Immature natural killer cell (primary cell): ENCODE measurements around the gene CTBP2. TPM values are rescaled to one million over a fixed set of nuclear protein-coding genes. Genes with fewer than 3 reads are reported as not detected.

ENCODE experiments used
- DNase-seq, 3 donors: peaks; one replicate each; pipeline ENCODE4 v3.0.0; 2022; ENCODE audit warnings: mixed read lengths in 1 of 3
- H3K27ac Mint-ChIP-seq, 6 donors: one replicate each; pipeline ENCODE4 v1.8.0; 2020; ENCODE audit warnings: mixed read lengths in 6 of 6, mild to moderate bottlenecking in 5 of 6, inconsistent platforms in 4 of 6, moderate library complexity in 3 of 6
- H3K27me3 Mint-ChIP-seq, 3 donors: one replicate each; pipeline ENCODE4 v1.8.0; 2020 to 2021; ENCODE audit warnings: low read depth in 3 of 3, mild to moderate bottlenecking in 3 of 3, mixed read lengths in 3 of 3, moderate library complexity in 3 of 3, inconsistent platforms in 1 of 3
- H3K36me3 Mint-ChIP-seq, 3 donors: one replicate each; pipeline ENCODE4 v1.8.0; 2020; ENCODE audit warnings: mixed read lengths in 3 of 3, inconsistent platforms in 2 of 3, mild to moderate bottlenecking in 2 of 3
- H3K4me1 Mint-ChIP-seq, 2 donors: one replicate each; pipeline ENCODE4 v1.8.0; 2020; ENCODE audit warnings: inconsistent platforms in 2 of 2, mild to moderate bottlenecking in 2 of 2, mixed read lengths in 2 of 2, moderate library complexity in 1 of 2
- H3K4me3 Mint-ChIP-seq, 5 donors: one replicate each; pipeline ENCODE4 v1.8.0; 2020; ENCODE audit warnings: mild to moderate bottlenecking in 5 of 5, mixed read lengths in 5 of 5, inconsistent platforms in 3 of 5, moderate library complexity in 3 of 5
- H3K9me3 Mint-ChIP-seq, 6 donors: one replicate each; pipeline ENCODE4 v1.8.0; 2020; ENCODE audit warnings: mild to moderate bottlenecking in 6 of 6, mixed read lengths in 6 of 6, inconsistent platforms in 4 of 6, moderate library complexity in 3 of 6
- polyA plus RNA-seq, 3 donors: library from polyadenylated mRNA; unstranded; fragments of 300-500 nt; fragmentation: Illumina TruSeq; gene quantifications; one replicate each; pipeline ENCODE4 v1.2.3, GENCODE V29; 2021

CTBP2 gene
- polyA plus RNA-seq, 3 donors from 2014 or later: 89.8 to 154 (median 131) TPM

DNA sequence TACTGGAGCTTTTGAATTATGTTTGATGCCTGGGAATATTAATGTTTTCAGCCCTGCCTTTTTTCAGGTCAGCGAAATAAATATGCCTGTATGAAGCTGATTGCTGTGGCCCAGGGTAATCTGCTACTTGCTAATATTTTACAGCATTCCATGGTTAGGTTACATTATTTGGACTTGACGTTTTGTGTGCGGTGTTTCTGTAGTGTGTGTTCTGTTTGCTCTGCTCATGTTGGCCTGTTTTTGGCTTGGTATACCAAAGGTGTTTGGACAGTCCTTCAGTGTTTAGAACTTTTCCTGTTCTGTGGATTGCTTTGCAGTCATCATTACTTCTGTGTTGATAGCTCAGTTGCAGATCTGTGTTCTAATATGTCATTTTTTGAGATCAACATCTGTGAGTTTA is 206.9 kb downstream of the CTBP2 start:
- Mint-ChIP-seq H3K27ac (peak overlapping the region in 3 of 6 donors; percentile 10 to 49 (median 28)), H3K27me3 (peaks cover 0 to 1% (median 0%) of the 10 kb centered on the region in 3 donors), H3K4me3 (no peak overlapping the region), H3K4me1 (peaks cover 14 to 51% of the 10 kb centered on the region in 2 donors), H3K9me3 (no peaks in the 10 kb centered on the region), H3K36me3 (peaks cover 0 to 6% (median 0%) of the 10 kb centered on the region in 3 donors)
- no peak for DNase-seq

DNA sequence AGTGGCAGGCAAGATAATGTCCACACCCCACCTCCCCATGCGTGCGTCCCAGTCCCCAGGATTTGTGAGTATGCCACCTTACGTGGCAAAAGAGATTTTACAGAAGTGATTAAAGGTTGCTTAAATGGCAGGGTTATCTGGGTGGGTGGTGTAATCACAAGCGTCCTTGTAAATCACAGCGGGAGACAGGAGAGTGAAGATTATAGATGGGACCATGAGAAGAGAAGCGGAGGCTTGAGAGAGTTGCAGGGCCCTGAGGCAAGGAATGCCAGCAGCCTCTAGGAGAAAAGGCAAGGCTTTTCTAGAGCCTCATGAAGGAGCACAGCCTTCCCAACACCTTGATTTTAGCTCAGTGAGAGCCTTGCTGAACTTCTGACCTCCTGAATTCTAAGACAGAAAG is 208.2 kb downstream of the CTBP2 start:
- H3K4me1 Mint-ChIP-seq: peaks cover 21 to 51% of the 10 kb centered on the region in 2 donors
- DNase-seq: no peak
- H3K4me3 Mint-ChIP-seq: no peak overlapping the region
- H3K27ac Mint-ChIP-seq: peak overlapping the region in 2 of 6 donors; percentile 1 to 27
- H3K36me3 Mint-ChIP-seq: peaks cover 0 to 6% (median 0%) of the 10 kb centered on the region in 3 donors
- no peaks in the 10 kb centered on the region for H3K9me3 Mint-ChIP-seq
- peaks cover 0 to 1% (median 0%) of the 10 kb centered on the region in 3 donors for H3K27me3 Mint-ChIP-seq

DNA sequence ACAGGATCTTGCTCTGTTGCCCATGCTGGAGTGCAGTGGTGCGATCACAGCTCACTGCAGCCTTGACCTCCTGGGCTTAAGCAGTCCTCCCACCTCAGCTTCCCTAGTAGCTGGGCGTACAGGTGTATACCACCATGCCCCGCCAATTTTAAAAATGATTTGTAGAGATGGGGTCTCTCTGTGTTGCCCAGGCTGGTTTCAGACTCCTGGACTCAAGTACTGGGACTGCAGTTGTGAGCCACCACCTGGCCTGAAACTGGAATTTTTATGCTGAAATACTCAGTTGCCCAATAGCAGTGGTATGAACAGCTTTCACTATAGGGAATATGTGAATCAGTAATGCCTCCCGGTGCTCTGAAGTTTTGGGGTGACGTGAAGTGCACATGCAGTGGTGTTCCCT is 210.8 kb downstream of the CTBP2 start:
- no peak for DNase-seq
- Mint-ChIP-seq H3K27me3 (peaks cover 0 to 1% (median 0%) of the 10 kb centered on the region in 3 donors), H3K4me3 (no peak overlapping the region), H3K27ac (no peak overlapping the region), H3K36me3 (peaks cover 0 to 6% (median 0%) of the 10 kb centered on the region in 3 donors), H3K4me1 (peaks cover 37 to 59% of the 10 kb centered on the region in 2 donors), H3K9me3 (no peaks in the 10 kb centered on the region)

DNA sequence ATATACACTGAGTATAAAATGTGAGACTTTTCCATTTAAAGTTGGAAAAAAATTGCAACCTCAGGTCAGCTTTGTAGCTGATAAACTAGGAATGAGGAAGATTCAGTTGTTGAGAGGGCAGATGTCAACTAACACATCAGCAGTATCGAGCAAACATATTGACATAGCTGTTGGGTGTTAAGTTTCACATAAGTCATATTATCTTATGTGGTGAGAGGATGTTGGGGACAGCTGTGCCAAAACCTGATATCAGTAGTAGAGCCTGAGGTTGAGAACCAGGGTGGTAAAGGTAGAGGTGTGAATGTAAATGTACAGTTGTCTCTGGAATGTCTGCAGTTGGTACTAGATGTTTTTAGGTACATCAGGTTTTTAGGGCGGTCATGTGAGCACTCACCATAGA is 213.4 kb downstream of the CTBP2 start:
- H3K4me1 Mint-ChIP-seq: peaks cover 53 to 67% of the 10 kb centered on the region in 2 donors
- H3K36me3 Mint-ChIP-seq: peaks cover 0 to 11% (median 0%) of the 10 kb centered on the region in 3 donors
- H3K27me3 Mint-ChIP-seq: peaks cover 0 to 3% (median 1%) of the 10 kb centered on the region in 3 donors
- peak overlapping the region in 4 of 6 donors; percentile 1 to 34 (median 11) for H3K27ac Mint-ChIP-seq
- H3K9me3 Mint-ChIP-seq: no peaks in the 10 kb centered on the region
- DNase-seq: peak; percentile 20 to 31 (median 28)
- H3K4me3 Mint-ChIP-seq: peak overlapping the region in 2 of 5 donors; percentile 30 to 48

DNA sequence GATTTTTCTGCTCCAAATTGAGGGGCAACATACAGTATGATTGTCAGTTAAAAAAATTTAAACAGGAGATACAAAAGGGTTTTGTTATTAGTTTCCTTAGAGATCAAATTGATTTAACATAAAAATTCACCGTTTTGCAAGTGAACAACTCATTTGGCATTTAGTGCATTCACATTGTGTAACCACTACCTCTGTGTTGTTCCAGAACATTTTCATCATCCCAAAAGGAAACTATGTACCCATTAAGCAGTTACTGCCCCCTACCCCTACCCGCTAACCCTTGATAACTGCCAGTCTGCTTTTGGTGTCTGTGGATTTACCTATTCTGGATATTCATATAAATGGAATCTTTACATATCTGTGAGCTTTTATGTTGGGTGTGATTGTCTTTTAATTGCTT is 215.4 kb downstream of the CTBP2 start:
- Mint-ChIP-seq H3K36me3 (peaks cover 0 to 10% (median 0%) of the 10 kb centered on the region in 3 donors), H3K27me3 (peaks cover 0 to 3% (median 1%) of the 10 kb centered on the region in 3 donors), H3K9me3 (no peaks in the 10 kb centered on the region), H3K27ac (peak overlapping the region in 2 of 6 donors; percentile 11 to 34), H3K4me1 (peaks cover 65 to 82% of the 10 kb centered on the region in 2 donors), H3K4me3 (no peak overlapping the region)
- no peak for DNase-seq

DNA sequence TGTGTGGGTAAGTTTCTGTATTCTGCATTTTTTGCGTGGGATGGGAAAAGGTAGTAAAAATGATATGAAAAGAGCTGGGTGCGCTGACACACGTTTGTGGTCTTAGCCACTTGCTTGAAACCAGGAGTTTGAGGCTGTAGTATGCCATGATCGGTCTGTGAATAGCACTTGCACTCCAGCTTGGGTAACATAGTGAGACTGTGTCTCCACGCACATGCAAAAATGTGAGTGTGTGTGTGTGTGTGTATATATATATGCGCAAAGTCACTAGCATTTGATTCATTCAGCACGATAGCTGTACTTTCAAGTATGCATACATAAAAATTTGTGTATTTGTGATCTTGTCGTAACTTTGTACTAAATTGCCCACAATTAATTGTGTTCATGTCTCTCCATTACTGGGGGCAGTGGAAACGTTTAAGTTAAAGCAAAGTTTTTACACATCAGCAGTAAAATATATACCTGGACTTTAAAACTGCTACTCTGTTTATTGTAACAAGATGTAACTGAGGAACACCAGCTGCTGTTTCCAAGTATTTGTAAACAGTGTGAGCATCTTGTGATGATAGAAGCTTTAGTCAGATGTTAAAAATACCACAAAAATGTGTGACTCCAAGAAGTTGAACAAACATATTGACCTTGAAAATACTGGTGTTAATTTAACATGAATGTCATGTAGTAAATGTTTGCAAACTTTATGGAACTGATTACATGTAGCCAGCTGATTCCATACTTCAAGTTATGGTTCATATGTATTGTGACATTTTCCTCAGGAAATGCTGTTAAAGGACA is 216.9 kb downstream of the CTBP2 start:
- DNase-seq: no peak
- Mint-ChIP-seq H3K36me3 (peaks cover 0 to 8% (median 0%) of the 10 kb centered on the region in 3 donors), H3K4me1 (peaks cover 61 to 76% of the 10 kb centered on the region in 2 donors), H3K9me3 (no peaks in the 10 kb centered on the region), H3K27ac (peak overlapping the region in 3 of 6 donors; percentile 29 to 36 (median 30)), H3K27me3 (peaks cover 0 to 3% (median 1%) of the 10 kb centered on the region in 3 donors), H3K4me3 (peak overlapping the region in 1 of 5 donors; percentile 1)

DNA sequence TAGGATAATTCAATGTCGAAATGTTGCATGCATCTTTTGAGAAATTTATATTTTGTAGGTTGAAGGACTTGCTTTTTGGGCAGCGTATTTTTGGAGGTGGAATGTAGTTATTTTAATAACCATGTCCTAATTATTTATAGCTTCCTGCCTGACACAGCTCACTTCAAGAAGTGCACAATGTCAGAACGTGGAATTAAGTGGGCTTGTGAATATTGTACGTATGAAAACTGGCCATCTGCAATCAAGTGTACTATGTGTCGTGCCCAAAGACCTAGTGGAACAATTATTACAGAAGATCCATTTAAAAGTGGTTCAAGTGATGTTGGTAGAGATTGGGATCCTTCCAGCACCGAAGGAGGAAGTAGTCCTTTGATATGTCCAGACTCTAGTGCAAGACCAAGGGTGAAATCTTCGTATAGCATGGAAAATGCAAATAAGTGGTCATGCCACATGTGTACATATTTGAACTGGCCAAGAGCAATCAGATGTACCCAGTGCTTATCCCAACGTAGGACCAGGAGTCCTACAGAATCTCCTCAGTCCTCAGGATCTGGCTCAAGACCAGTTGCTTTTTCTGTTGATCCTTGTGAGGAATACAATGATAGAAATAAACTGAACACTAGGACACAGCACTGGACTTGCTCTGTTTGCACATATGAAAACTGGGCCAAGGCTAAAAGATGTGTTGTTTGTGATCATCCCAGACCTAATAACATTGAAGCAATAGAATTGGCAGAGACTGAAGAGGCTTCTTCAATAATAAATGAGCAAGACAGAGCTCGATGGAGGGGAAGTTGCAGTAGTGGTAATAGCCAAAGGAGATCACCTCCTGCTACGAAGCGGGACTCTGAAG is 217.8 kb downstream of the CTBP2 start:
- DNase-seq: no peak
- peaks cover 0 to 3% (median 1%) of the 10 kb centered on the region in 3 donors for H3K27me3 Mint-ChIP-seq
- peak overlapping the region in 1 of 6 donors; percentile 36 for H3K27ac Mint-ChIP-seq
- peak overlapping the region in 2 of 5 donors; percentile 1 to 43 for H3K4me3 Mint-ChIP-seq
- no peaks in the 10 kb centered on the region for H3K9me3 Mint-ChIP-seq
- peaks cover 58 to 71% of the 10 kb centered on the region in 2 donors for H3K4me1 Mint-ChIP-seq
- H3K36me3 Mint-ChIP-seq: peaks cover 0 to 7% (median 0%) of the 10 kb centered on the region in 3 donors

DNA sequence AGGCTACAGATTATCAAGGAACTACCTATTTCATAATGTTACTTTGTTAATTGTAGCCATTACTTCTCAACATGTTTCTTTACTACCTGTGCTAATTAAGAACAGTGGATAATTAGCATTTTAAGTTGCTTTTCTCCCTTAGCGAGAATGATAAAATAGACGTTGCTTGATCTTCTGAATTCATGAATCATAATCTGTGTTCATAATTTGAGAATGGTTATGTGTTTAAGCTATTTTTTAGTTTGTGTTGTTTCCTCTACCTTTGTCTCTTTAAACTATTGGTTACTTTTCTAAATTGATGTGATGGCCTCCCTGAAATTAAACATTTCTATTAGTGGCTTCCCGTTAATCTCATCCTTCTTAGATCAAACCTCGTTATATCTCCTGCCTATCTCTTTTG is 218.5 kb downstream of the CTBP2 start, which contains the start of gene ZRANB1:
TSS of gene ZRANB1 (plus strand) at position 301 of the 400 bp plus-strand sequence. CDS start 371 bp downstream, outside the sequence.
- Mint-ChIP-seq H3K27ac (no peak within 1 kb of the TSS), H3K4me1 (peaks cover 51 to 67% of the 10 kb centered on the region in 2 donors), H3K9me3 (no peaks in the 10 kb centered on the region), H3K36me3 (peaks cover 0 to 7% (median 0%) of the 10 kb centered on the region in 3 donors), H3K4me3 (peak within 1 kb of the TSS in 2 of 5 donors; percentile 1 to 43), H3K27me3 (peaks cover 0 to 3% (median 1%) of the 10 kb centered on the region in 3 donors)
- no peak for DNase-seq

DNA sequence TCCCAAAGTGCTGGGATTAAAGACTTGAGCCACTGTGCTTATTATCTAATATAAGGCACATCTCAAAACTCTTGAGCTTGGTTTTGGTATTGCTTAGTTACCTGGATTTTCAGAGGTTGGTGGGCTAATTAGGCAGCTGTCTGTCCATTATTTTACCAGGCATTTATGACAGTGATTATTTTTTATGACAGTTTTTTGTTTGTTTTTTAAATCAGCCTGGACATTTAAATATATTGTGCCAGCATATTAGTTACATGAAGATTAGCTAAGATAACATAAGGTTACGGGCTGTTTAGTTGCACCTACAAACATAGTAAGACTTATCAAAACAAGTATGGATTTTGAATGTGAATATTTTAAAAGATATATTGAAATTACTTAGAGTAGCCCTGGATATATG is 221.1 kb downstream of the CTBP2 start:
- Mint-ChIP-seq H3K36me3 (peaks cover 0 to 7% (median 0%) of the 10 kb centered on the region in 3 donors), H3K27me3 (peaks cover 0 to 3% (median 1%) of the 10 kb centered on the region in 3 donors), H3K27ac (no peak overlapping the region), H3K4me1 (peaks cover 60 to 72% of the 10 kb centered on the region in 2 donors), H3K9me3 (no peaks in the 10 kb centered on the region), H3K4me3 (no peak overlapping the region)
- no peak for DNase-seq

DNA sequence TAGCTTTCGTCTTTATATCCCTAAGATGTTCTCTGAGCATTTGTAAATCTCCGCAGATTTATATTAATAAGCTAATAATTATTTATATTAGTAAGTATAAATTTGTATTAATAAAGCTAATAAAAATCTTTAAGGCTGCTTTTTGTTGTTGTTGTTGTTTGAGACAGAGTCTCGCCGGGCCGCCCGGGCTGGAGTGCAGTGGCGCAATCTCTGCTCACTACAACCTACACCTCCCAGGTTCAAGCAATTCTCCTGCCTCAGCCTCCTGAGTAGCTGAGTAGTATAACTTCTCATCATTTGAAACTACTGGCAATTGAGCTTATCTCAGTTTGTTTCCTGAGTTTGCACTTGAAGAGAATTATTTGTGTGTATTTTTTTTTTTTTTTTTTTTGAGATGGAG is 223.6 kb downstream of the CTBP2 start:
- Mint-ChIP-seq H3K27ac (no peak overlapping the region), H3K27me3 (no peaks in the 10 kb centered on the region), H3K4me1 (peaks cover 48 to 58% of the 10 kb centered on the region in 2 donors), H3K4me3 (no peak overlapping the region), H3K9me3 (peaks cover 0 to 4% (median 0%) of the 10 kb centered on the region in 6 donors), H3K36me3 (peaks cover 0 to 4% (median 2%) of the 10 kb centered on the region in 3 donors)
- DNase-seq: no peak

DNA sequence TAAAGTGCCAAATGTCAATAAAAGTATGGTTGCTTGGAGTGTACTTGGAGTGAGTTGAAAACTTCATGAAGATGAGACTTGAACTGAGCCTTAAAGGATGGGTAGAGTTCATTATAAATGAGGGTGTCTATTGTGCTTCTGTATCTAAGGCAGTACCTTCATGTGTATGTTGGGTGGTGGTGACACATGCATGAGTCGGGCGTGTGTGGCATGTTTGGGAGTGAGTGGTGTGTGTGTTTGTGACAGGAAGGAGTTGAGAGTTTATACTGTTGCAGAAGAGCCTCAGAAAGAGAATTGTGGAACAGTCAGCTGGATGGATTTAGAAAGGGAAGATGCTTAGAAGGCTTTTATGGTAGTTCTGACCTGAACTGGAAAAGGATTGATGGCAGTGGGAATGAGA is 224.4 kb downstream of the CTBP2 start:
- peaks cover 0 to 5% (median 4%) of the 10 kb centered on the region in 3 donors for H3K36me3 Mint-ChIP-seq
- H3K9me3 Mint-ChIP-seq: peaks cover 0 to 4% (median 0%) of the 10 kb centered on the region in 6 donors
- H3K4me3 Mint-ChIP-seq: peak overlapping the region in 2 of 5 donors; percentile 1 to 15
- H3K4me1 Mint-ChIP-seq: peaks cover 48 to 53% of the 10 kb centered on the region in 2 donors
- DNase-seq: no peak
- H3K27me3 Mint-ChIP-seq: no peaks in the 10 kb centered on the region
- peak overlapping the region in 2 of 6 donors; percentile 4 to 9 for H3K27ac Mint-ChIP-seq
